Naive thymus-derived CD4-positive, alpha-beta T cell (primary cell): ENCODE measurements around the gene LSP1. TPM values are rescaled to one million over a fixed set of nuclear protein-coding genes. Genes with fewer than 3 reads are reported as not detected.

ENCODE experiments used
- ATAC-seq: fragments of 150-1000 bp; cut with Tn5 transposase; 2 replicates; pipeline ENCODE4 v1.10.0; 2021; ENCODE audit warnings: mild to moderate bottlenecking, moderate library complexity
- CTCF ChIA-PET: fragments of 350-600 bp; sonication (Branson Sonifier 250); formaldehyde crosslinking; loops from one replicate; lab custom pipeline; 2021; ENCODE audit warnings: antibody characterized with exemption; lab: Charles Lee
- POLR2A ChIA-PET: fragments of 350-600 bp; sonication (Branson Sonifier 250); formaldehyde crosslinking; loops from one replicate; lab custom pipeline; 2021; ENCODE audit warnings: antibody characterized with exemption, inconsistent platforms; lab: Charles Lee
- DNase-seq, 9 donors: peaks; one replicate each; pipeline versions ENCODE4 v3.0.0 to v3.0.0-alpha.2; 2020 to 2022; ENCODE audit warnings: mixed read lengths in 1 of 9
- H3K27ac ChIP-seq: one replicate; pipeline ENCODE4 v1.7.0; 2013; ENCODE audit warnings: mild to moderate bottlenecking, low read depth, low read length, moderate library complexity
- H3K27me3 ChIP-seq, 2 donors: one replicate each; pipeline ENCODE4 v1.7.0; 2013; ENCODE audit warnings: low read length in 2 of 2, mild to moderate bottlenecking in 2 of 2, moderate library complexity in 2 of 2; ENCODE audit not compliant: control insufficient read depth in 2 of 2, insufficient read depth in 2 of 2
- H3K36me3 ChIP-seq, 3 experiments: 1 replicate in 2 of 3; 2 replicates in 1 of 3; pipeline ENCODE4 v1.7.0; 2013; ENCODE audit warnings: low read length in 3 of 3, mild to moderate bottlenecking in 3 of 3, moderate library complexity in 1 of 3; ENCODE audit not compliant: insufficient read depth in 3 of 3, control insufficient read depth in 2 of 3
- H3K4me1 ChIP-seq, 2 donors: one replicate each; pipeline ENCODE4 v1.7.0; 2013; ENCODE audit warnings: low read length in 2 of 2, mild to moderate bottlenecking in 2 of 2, moderate library complexity in 1 of 2; ENCODE audit not compliant: control insufficient read depth in 2 of 2, insufficient read depth in 2 of 2
- H3K4me3 ChIP-seq: 2 replicates; pipeline ENCODE4 v1.7.0; 2013; ENCODE audit warnings: mild to moderate bottlenecking, low read length
- H3K9me3 ChIP-seq, 3 experiments: 1 replicate in 2 of 3; 2 replicates in 1 of 3; pipeline ENCODE4 v1.7.0; 2013; ENCODE audit warnings: low read length in 3 of 3; ENCODE audit not compliant: control insufficient read depth in 2 of 3
- H3K27ac Mint-ChIP-seq, 9 donors: one replicate each; pipeline ENCODE4 v1.8.0; 2020 to 2022; ENCODE audit warnings: mixed read lengths in 9 of 9, mild to moderate bottlenecking in 8 of 9, moderate library complexity in 5 of 9, inconsistent platforms in 2 of 9
- H3K27me3 Mint-ChIP-seq, 5 donors: one replicate each; pipeline ENCODE4 v1.8.0; 2021 to 2022; ENCODE audit warnings: mixed read lengths in 5 of 5, mild to moderate bottlenecking in 1 of 5
- H3K36me3 Mint-ChIP-seq, 5 donors: one replicate each; pipeline ENCODE4 v1.8.0; 2020 to 2022; ENCODE audit warnings: mixed read lengths in 5 of 5, mild to moderate bottlenecking in 3 of 5, inconsistent platforms in 1 of 5
- H3K4me1 Mint-ChIP-seq, 7 donors: one replicate each; pipeline ENCODE4 v1.8.0; 2020 to 2022; ENCODE audit warnings: mixed read lengths in 7 of 7, mild to moderate bottlenecking in 3 of 7, inconsistent platforms in 1 of 7
- H3K4me3 Mint-ChIP-seq, 10 donors: one replicate each; pipeline ENCODE4 v1.8.0; 2020 to 2022; ENCODE audit warnings: mild to moderate bottlenecking in 10 of 10, mixed read lengths in 10 of 10, moderate library complexity in 6 of 10, inconsistent platforms in 2 of 10
- H3K9me3 Mint-ChIP-seq, 11 donors: one replicate each; pipeline ENCODE4 v1.8.0; 2020 to 2022; ENCODE audit warnings: mixed read lengths in 11 of 11, mild to moderate bottlenecking in 4 of 11, inconsistent platforms in 1 of 11, moderate library complexity in 1 of 11
- intact Hi-C, 2 donors: fragments of 100-400 bp; cut with micrococcal nuclease; formaldehyde crosslinking; loops; one replicate each; pipeline ENCODE4 v1.15.1; 2023
- polyA plus RNA-seq, 2 donors: library from polyadenylated mRNA; unstranded; fragments of 300-500 nt; fragmentation: Illumina TruSeq; gene quantifications; one replicate each; pipeline ENCODE4 v1.2.3, GENCODE V29; 2021
- total RNA-seq, 6 experiments: library from RNA in 5 of 6; stranded (reverse) in 5 of 6; gene quantifications; 1 replicate in 5 of 6; 2 replicates in 1 of 6; pipeline ENCODE4 v1.2.3 and lab custom pipeline; 2021 to 2026

The LSP1 gene
- total and polyA plus RNA-seq, 7 experiments from 2014 or later: 248 to 578 (median 295) TPM

DNA sequence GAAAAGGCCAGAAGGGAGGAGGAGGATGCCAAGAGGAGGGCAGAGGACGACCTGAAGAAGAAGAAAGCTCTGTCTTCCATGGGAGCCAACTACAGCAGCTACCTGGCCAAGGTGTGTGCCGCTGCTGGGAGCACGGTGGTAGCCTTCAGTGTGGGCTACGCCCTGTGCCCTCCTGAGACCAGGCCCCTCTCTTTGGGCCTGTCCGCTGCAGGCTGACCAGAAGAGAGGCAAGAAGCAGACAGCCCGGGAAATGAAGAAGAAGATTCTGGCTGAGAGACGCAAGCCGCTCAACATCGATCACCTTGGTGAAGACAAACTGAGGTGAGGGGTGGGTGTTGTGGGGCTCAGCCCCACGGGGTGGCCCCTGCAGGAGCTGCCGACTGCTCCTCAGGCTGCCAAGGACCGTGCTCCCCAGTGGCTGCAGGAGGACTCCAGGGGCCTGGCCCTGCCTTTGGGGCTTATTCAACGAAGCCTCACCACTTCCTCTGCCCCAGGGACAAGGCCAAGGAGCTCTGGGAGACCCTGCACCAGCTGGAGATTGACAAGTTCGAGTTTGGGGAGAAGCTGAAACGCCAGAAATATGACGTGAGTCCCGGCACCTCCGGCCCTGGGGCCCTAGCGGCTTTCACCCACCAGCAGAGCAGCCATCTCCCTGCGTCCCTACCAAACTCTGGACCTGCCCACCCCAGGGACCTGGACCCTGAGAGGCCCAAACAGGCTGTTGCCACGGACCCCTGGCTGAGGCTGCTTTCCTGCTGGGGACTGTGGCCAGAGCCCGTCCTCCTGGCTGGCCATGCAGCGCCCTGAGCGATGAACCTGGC, 81.7 kb downstream of the LSP1 start:
- peaks cover 0 to 9% (median 0%) of the 10 kb centered on the region in 5 donors for H3K27me3 Mint-ChIP-seq
- DNase-seq: peak in 1 of 9 donors; percentile 18
- peaks cover 0 to 4% (median 0%) of the 10 kb centered on the region in 11 donors for H3K9me3 Mint-ChIP-seq
- H3K27ac Mint-ChIP-seq: no peak overlapping the region
- no peak for ATAC-seq
- no peak overlapping the region for H3K4me3 ChIP-seq
- no peaks in the 10 kb centered on the region for H3K4me1 ChIP-seq
- H3K4me3 Mint-ChIP-seq: no peak overlapping the region
- CTCF ChIA-PET: interaction anchor here (1.0 kb wide), 1 partner anchor 101 kb away, joined by 3 read pairs; no protein-coding TSS in a partner anchor
- POLR2A ChIA-PET: no interaction called here
- H3K27me3 ChIP-seq: no peaks in the 10 kb centered on the region
- intact Hi-C loops: loop anchor here in 1 of 2 donors (1.0 kb wide), 1 partner anchor 24 kb away; no protein-coding TSS in a partner anchor
- H3K4me1 Mint-ChIP-seq: peaks cover 0 to 15% (median 11%) of the 10 kb centered on the region in 7 donors
- no peaks in the 10 kb centered on the region for H3K9me3 ChIP-seq
- no peak overlapping the region for H3K27ac ChIP-seq
- peaks cover 0 to 6% (median 0%) of the 10 kb centered on the region in 5 donors for H3K36me3 Mint-ChIP-seq
- H3K36me3 ChIP-seq: no peaks in the 10 kb centered on the region

DNA sequence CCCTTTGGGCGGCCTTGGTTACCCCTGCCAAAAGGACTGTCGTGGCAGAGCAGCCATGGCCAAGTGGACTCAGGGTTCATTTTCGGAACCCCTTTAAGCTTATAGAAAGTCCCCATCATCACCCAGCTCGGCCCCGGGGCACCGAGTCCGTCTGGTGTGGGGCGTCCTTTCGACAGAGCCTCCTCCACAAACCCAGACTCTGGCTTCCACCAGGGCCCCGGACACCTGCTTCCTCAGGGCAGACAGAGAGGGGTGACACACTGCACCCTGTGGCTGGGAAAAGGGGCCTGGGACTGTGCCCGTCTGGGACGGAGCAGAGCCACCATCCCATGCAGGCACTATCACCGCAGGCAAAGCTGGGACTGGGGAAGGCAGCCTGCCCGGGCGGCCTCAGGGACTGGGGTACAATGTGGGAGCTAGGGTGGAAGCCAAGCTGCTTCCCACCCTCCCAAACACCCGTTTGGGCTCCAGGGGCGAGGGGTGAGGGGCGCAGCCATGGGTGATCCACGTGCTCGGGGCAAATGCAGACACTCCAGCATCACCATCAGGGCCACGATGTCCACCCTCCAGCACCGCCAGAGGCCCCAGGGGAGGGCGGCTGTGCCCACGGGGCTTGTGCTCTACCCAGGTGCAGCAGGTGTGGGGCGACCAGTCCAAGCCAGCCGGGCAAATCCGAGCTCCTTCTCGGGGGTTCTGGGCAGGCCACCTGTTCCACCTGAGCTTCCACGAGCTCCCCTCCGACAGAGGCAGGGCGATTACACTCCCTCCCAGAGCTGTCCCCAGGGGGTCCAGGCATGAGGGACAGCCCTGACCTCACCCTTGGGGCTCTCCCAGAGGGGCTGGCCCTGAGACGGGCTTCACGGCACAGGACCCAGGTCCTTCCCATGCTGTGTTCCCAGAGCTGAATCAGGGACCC, 82.5 kb downstream of the LSP1 start:
- Mint-ChIP-seq H3K27me3 (peaks cover 0 to 8% (median 3%) of the 10 kb centered on the region in 5 donors), H3K27ac (no peak overlapping the region)

DNA sequence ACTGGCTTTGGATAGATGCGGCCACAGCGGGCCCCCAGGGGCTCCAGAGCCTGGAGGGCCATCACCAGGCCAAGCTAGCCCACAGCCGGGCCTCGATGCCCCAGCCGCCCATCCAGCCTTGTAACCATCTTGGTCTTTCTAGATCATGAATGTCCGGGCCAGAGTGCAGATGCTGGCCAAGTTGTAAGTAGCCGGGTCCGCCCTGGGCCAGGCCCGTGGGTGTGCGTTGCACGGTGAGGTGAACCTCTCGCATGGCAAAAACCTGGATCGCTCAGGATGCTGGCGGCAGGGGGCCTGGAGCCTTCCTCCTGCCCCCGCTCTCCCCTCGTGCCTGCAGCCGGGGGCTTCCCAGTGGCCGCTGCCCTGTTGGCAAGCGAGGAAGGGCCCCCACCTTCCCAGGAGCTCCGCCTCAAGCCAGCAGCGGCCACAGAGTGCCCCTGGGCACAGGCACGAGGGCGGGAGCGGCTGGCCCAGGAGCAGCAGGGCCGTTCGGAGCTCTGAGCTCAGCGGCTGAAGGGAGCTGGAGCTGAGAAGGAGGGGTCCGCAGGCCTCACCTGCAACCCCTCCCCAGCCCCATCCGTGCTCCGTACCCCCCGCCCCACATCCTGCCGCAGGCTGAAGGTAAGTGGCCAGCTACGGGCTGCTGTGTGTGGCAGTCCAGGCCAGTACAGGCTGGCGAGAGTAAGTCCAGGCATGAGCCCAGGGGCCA, 83.3 kb downstream of the LSP1 start:
- Histone ChIP-seq H3K9me3 (no peaks in the 10 kb centered on the region), H3K4me3 (no peak overlapping the region), H3K27ac (no peak overlapping the region), H3K36me3 (no peaks in the 10 kb centered on the region), H3K27me3 (no peaks in the 10 kb centered on the region), H3K4me1 (no peaks in the 10 kb centered on the region)
- Mint-ChIP-seq H3K36me3 (peaks cover 0 to 6% (median 0%) of the 10 kb centered on the region in 5 donors), H3K9me3 (peaks cover 0 to 4% (median 0%) of the 10 kb centered on the region in 11 donors), H3K27ac (no peak overlapping the region), H3K4me3 (no peak overlapping the region), H3K27me3 (peaks cover 0 to 7% (median 3%) of the 10 kb centered on the region in 5 donors), H3K4me1 (peaks cover 0 to 20% (median 10%) of the 10 kb centered on the region in 7 donors)
- DNase-seq: peak in 1 of 9 donors; percentile 5
- ChIA-PET POLR2A (no interaction called here), CTCF (no interaction called here)
- intact Hi-C loops: no loop called here
- no peak for ATAC-seq

More for the DNA sequence above, 82.5 kb downstream of the LSP1 start:
- Mint-ChIP-seq H3K4me3 (no peak overlapping the region), H3K4me1 (peaks cover 0 to 21% (median 11%) of the 10 kb centered on the region in 7 donors), H3K36me3 (peaks cover 0 to 6% (median 0%) of the 10 kb centered on the region in 5 donors), H3K9me3 (peaks cover 0 to 4% (median 0%) of the 10 kb centered on the region in 11 donors)
- Histone ChIP-seq H3K27ac (no peak overlapping the region), H3K9me3 (no peaks in the 10 kb centered on the region), H3K4me3 (no peak overlapping the region), H3K27me3 (no peaks in the 10 kb centered on the region), H3K36me3 (no peaks in the 10 kb centered on the region), H3K4me1 (no peaks in the 10 kb centered on the region)
- intact Hi-C loops: loop anchor here in 1 of 2 donors (1.0 kb wide), 1 partner anchor 25 kb away; no protein-coding TSS in a partner anchor
- DNase-seq (peak in 1 of 9 donors; percentile 16), ATAC-seq (no peak)
- CTCF ChIA-PET: interaction anchor here (1.0 kb wide), 1 partner anchor 102 kb away, joined by 3 read pairs; no protein-coding TSS in a partner anchor
- POLR2A ChIA-PET: no interaction called here

DNA sequence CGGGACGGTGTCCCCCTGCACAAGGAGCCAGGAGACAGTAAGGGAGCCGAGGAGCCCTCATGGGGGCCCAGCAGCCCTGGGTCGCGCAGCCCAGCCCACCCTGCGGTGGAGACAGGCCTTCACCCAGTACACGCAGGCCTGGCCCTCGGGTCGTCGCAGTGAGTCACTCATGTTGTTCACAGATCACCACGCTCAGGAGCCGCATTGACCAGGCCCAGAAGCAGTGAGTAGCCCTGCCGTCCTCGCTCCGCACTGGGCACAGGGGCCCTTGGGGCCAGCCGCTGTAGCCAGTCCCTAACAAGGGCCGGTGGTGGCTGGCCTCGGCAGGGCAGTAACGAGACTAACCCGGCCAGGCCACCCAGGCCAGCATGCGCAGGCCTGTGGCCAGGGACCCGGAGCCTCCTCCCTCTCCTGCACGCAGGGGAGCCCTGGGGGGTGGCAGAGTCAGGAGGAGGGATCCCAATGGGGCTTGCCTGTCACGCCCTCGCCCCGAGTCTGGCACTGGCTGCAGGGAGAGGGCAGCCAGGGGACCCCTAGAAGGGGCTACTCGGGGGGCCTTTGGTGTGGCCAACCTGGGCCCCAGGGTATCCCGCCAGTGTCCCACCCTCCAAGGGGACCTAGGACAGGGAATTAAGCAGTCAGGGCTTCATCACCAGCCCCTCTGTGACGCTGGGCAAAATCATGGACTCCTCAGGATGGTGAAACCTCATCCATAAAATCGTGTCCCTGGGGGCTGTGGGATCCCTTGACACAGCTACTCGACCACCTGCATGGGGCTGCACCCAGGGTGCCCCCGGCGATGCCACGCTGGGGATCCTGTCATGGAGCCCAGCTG, 84.1 kb downstream of the LSP1 start:
- intact Hi-C loops: no loop called here
- H3K4me3 ChIP-seq: no peak overlapping the region
- CTCF ChIA-PET: no interaction called here
- no peak overlapping the region for H3K27ac ChIP-seq
- Mint-ChIP-seq H3K36me3 (peaks cover 0 to 6% (median 0%) of the 10 kb centered on the region in 5 donors), H3K9me3 (peaks cover 0 to 4% (median 0%) of the 10 kb centered on the region in 11 donors), H3K4me1 (peaks cover 0 to 16% (median 8%) of the 10 kb centered on the region in 7 donors), H3K27ac (no peak overlapping the region), H3K27me3 (peaks cover 0 to 7% (median 0%) of the 10 kb centered on the region in 5 donors), H3K4me3 (no peak overlapping the region)
- no peaks in the 10 kb centered on the region for H3K4me1 ChIP-seq
- H3K36me3 ChIP-seq: no peaks in the 10 kb centered on the region
- H3K9me3 ChIP-seq: no peaks in the 10 kb centered on the region
- DNase-seq (peak in 2 of 9 donors; percentile 7 to 19), ATAC-seq (peak; percentile 12)
- POLR2A ChIA-PET: no interaction called here
- no peaks in the 10 kb centered on the region for H3K27me3 ChIP-seq

DNA sequence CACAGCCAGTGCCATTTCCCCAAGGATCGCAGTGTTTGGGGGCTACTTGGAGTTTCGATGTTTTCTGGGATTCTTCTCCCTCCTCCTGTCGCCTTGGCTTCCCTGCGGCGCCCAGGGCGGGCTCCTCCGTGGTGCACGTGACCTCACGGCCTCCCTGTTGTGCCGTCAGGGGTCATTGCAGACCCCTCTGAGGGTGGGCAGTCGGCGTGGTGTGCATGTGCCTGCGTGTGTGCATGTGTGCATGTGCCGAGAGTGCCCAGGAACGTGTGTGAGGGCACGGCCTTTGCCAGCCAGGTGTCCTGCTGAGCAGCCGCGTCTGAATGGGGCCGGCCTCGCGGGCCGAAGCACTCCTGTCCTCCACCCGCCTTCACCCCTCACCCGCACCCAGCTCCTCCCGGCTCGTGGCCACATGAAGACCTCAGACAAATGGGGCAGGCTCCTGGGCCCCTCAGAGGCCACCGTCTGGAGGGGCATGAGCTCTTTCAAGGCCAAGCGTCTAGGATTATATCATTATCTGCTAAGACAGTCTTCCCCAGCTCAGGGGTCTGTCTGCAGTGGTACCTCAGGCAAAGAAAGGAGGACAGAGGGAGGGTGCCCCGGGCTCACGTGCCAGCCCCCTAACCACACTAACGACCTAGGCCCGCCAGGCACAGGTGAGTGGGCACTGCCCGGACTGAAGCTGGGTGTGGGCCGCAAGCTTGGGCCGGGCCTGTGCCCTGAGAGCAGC, 84.9 kb downstream of the LSP1 start:
- no peak overlapping the region for H3K27ac ChIP-seq
- no peaks in the 10 kb centered on the region for H3K27me3 ChIP-seq
- ChIA-PET CTCF (no interaction called here), POLR2A (no interaction called here)
- H3K27ac Mint-ChIP-seq: no peak overlapping the region
- H3K36me3 Mint-ChIP-seq: peaks cover 0 to 6% (median 0%) of the 10 kb centered on the region in 5 donors
- H3K36me3 ChIP-seq: no peaks in the 10 kb centered on the region
- peaks cover 0 to 3% (median 0%) of the 10 kb centered on the region in 5 donors for H3K27me3 Mint-ChIP-seq
- H3K9me3 ChIP-seq: no peaks in the 10 kb centered on the region
- ATAC-seq (no peak), DNase-seq (peak in 2 of 9 donors; percentile 4 to 19)
- peaks cover 0 to 23% (median 7%) of the 10 kb centered on the region in 7 donors for H3K4me1 Mint-ChIP-seq
- H3K9me3 Mint-ChIP-seq: peaks cover 0 to 2% (median 0%) of the 10 kb centered on the region in 11 donors
- H3K4me1 ChIP-seq: no peaks in the 10 kb centered on the region
- intact Hi-C loops: no loop called here
- no peak overlapping the region for H3K4me3 Mint-ChIP-seq
- no peak overlapping the region for H3K4me3 ChIP-seq
